ENCODE measurements around the gene RNF144B.

- TF ChIP-seq, protein P1, sequence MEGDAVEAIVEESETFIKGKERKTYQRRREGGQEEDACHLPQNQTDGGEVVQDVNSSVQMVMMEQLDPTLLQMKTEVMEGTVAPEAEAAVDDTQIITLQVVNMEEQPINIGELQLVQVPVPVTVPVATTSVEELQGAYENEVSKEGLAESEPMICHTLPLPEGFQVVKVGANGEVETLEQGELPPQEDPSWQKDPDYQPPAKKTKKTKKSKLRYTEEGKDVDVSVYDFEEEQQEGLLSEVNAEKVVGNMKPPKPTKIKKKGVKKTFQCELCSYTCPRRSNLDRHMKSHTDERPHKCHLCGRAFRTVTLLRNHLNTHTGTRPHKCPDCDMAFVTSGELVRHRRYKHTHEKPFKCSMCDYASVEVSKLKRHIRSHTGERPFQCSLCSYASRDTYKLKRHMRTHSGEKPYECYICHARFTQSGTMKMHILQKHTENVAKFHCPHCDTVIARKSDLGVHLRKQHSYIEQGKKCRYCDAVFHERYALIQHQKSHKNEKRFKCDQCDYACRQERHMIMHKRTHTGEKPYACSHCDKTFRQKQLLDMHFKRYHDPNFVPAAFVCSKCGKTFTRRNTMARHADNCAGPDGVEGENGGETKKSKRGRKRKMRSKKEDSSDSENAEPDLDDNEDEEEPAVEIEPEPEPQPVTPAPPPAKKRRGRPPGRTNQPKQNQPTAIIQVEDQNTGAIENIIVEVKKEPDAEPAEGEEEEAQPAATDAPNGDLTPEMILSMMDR (IDR thresholded peaks at IDR 0.05) = no peak
- TF ChIP-seq EZH2 (IDR thresholded peaks at IDR 0.05; ENCODE audit: borderline replicate concordance, insufficient read depth, low read depth, low read length, poor library complexity, severe bottlenecking) = no peak
These were observed 123.5 kb downstream of the RNF144B start for GRCh38 chr6:18510644-18511033.
